DMS 273 (cell line): ENCODE measurements around the gene ASIC5.

Experiments used
- DNase-seq: peaks from one replicate; lab custom pipeline; 2025; ENCODE audit not compliant: unreplicated experiment; lab: John Stamatoyannopoulos, UW

Gene ASIC5

GRCh38 chr4:155881555-155881954 is 15.5 kb upstream of the ASIC5 start:
- no peak for DNase-seq

GRCh38 chr4:155879767-155880166 is 13.7 kb upstream of the ASIC5 start:
- no peak for DNase-seq

DNA sequence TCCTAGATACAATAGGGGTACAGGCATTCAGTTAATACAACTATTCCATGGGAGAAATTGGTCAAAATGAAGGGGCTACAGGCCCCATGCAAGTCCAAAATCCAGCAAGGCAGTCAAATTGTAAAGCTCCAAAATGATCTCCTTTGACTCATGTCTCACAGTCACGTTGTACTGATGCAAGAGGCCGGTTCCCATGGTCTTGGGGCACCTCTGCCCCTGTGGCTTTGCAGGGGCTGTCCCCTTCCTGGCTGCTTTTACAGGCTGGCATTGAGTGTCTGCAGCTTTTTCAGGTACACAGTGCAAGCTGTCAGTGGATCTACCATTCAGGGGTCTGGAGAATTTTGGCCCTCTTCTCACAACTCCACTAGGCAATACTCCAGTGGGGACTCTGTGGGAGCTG is 12.5 kb upstream of the ASIC5 start:
- DNase-seq: no peak

GRCh38 chr4:155877971-155878370 is 11.9 kb upstream of the ASIC5 start:
- DNase-seq: no peak

DNA sequence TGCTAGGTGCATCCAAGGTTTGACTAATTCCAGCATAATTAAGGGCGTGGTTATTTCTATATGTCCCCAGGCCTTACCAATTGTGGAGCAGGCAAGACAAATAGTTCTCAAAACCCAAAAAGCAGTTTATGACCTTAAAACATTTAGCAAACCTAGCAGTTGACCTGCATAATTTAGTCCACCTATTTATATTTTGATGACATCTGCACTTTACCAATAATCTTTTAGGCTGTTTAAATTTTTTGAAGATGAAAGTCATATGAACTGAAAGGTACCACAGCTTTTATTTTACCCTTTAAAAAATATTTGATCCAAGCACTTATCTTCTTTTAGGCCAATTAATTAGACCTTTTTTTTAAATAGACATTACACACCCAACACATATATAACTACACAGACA is 9.8 kb upstream of the ASIC5 start:
- no peak for DNase-seq

DNA sequence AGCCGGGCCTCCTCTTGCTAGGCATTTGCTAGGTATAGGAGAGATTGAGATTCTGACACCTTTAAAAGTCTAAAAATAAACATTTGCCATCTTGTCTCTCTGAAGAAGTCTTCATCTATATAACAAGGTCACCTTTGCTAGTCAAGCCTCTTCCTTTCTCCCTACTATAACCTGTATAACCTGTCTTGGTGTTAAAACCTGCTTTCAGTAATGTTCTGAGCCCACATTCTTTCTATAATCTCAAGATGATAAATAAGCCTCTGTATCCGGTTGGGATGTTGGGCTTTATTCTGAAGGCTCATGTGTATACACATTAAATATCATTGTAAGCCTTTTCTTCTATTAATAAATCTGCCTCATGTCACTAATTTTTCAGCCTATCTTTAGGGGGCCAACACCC is 10.2 kb downstream of the ASIC5 start:
- no peak for DNase-seq

GRCh38 chr4:155854582-155855226 is 11.4 kb downstream of the ASIC5 start:
- DNase-seq: no peak

DNA sequence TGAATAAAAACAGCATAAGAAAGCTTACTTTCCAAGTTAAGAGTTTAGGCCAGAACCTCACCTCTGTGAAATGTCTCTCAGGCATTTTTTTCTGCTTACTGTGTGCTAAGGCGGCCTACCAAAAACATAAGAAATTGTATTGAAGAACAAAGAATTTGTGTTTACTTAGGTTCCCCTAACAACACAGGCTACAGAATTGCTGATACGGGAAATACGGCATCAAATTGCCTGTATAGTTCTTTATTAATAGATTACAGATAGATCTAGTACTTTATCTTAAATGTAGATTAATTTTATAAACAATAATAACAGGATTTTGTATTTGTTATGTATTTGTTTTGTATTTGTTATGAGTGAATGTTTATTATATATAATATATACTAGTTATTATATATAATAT is 12.9 kb downstream of the ASIC5 start:
- no peak for DNase-seq

GRCh38 chr4:155849042-155849441 is 17.0 kb downstream of the ASIC5 start:
- no peak for DNase-seq

DNA sequence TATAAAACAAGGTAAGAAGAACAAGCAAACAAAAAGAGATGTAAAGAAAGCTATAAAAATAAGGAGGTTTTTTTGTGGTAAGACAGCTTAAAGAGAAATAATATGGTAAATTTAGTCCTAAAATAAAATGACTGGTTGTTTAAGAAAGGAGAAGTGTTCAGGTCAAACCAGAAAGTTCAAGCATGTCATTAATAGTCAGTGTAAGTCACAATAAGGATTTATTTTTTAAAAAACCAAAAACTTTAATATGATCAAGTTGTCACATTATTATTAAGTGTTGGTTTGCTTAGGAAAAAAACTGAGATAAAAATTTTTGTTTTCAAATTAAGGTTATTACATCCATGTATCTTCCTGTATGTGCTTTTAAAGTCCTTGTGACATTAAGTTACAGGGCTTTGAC is 19.1 kb downstream of the ASIC5 start:
- no peak for DNase-seq

GRCh38 chr4:155842080-155842479 is 24.0 kb downstream of the ASIC5 start:
- DNase-seq: no peak

DNA sequence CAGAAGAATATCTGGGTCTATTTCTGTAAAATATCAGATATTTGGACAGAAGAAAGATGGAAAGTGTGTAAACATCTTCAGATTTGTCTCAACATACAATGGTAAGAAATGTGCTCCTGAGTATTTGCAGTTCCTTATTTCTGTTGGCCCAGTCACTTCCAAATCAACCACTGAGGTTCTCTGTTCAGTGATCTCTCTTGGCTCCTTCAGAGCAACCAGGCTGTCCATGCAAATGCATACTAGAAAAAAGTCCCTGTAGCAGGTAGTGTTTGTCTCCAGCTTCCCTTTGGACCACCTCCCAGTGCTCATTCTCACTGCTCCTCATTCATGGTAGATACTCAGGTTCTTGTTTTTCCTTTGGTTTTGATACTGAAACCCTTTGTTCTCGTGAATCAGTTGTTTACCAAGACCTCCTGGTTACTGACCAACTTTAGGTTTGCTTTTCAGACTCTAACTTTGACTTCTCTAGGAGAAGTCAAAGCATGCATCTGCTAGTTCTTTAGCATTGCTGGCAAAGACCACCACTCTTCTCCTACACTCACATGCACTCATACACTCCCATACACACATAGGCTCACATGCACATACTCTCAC is 28.8 kb downstream of the ASIC5 start:
- DNase-seq: no peak

DNA sequence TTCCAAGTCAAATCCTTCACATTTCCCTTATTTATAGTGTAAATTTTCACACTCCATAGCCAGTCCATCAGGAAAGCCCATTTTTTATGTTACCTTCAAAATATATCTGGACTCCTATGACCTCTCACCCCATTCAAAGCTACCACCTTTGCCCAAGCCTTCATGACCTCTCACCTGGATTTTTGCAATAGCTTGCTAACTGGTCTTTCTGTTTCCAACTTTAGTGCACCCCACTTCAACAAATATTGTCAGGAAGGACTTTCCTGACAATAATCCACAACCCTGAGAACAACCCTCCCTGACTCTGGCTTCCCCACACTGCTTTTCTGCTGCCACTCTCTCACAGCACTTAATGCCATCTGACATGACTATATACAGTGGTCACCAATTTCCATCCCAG is 33.4 kb downstream of the ASIC5 start:
- no peak for DNase-seq

- no peak for DNase-seq
Measured at GRCh38 chr4:155828628-155829027, 37.4 kb downstream of the ASIC5 start.

DNA sequence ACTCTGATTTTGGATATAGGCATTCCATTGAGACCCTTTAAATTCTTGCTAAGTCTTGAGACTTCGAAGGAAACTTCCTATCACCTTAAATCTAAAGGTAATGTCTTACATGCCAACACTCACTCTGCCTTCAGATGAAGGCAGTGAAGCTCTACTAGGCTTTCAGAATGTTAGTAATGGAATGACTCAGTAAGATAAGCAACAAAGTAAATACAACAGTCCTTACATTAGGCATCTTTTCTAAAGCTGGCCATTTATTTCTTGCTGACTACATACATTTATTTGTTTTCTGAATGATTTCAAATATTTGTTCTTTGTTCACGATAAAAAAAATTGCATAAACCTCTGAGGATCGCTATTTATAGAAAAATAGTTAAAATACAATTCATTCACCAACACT is 43.5 kb downstream of the ASIC5 start:
- no peak for DNase-seq

GRCh38 chr4:155820887-155821518 is 45.1 kb downstream of the ASIC5 start:
- no peak for DNase-seq

DNA sequence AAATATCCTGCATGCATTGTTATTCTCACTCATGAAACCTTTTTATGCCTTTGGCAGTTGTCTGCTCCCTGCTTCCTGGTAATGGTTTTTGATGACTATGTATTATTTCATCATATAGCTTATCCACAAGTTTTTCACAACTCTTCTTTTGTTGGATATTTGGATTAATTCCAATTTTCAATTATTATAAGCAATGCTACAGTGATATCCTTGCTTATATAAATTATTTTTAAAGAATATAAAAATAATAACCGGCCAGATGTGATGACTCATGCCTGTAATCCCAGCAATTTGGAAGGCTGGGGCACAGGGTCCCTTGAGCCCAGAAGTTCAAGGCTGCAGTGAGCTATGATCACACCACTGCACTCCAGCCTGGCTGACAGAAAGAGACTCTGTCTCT is 47.0 kb downstream of the ASIC5 start:
- no peak for DNase-seq

DNA sequence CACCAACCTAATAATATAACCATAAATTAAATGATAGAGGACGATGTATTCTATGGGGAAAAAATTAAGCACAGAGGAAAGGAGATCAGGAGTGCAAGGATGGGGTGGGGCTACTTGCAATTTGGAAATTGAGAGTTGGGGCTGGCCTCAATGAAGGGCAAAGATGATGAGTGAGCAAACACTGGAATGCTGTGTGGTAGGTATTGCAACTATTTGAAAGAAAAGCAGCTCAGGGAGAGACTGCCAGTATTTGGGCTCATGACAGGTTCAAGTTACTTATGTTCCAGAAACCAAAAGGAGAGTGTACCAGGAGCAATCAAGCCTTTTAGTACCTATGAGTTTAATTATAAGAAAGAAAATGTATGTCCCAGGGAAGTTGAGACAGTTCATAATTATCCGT is 47.4 kb downstream of the ASIC5 start:
- no peak for DNase-seq

DNA sequence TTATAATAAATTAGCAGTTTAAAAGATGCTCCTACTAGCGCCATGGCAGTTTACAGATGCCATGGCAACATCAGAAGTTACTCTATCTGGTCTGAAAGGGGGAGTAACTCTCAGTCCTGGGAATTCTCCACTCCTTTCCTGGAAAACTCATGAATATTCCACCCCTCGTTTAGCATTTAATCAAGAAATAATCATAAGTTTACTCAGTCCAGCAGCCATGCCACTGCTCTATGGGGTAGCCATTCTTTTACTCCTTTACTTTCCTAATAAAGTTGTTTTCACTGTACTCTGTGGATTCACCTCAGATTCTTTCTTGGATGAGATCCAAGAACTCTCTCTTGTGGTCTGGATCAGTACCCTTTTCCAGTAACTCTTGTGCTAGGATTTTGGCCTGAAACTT is 55.0 kb downstream of the ASIC5 start:
- no peak for DNase-seq

DNA sequence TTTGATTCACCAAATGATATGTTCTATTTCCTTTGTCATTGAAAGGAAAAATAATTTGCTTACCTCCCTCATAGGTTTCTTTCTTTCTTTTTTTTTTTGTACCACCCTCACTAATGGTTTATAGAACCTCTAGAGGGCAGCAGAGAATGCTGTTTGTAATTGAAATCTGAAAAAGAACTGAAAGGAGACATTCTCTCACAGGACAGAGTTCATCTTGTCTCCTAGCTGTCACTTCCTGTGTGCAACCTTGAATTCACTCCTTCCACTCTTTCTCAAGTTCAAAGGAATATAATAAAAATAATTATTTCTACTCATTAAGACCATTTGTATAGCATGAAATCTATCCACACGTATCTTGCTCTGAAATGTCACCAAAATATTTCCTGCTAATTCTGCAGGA is 56.2 kb downstream of the ASIC5 start:
- peak; percentile 79 for DNase-seq

DNA sequence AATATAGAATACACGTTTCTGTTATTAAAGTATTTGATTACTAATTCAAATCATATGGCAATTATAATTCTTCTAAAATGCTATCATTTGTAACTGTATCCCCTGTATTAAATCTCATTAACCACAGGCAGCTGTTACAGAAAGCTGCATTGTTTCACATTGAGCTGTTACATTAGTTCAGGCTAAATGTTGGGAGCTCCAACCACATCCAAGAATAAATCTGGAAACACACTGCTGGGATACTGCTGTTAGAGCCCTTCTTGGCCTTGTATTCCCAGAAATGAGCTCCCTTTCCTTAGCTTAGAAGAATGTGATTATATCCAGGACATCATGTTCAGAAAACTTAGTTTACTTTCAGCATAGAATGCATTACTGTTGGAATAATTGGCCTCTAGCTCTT is 59.1 kb downstream of the ASIC5 start:
- no peak for DNase-seq

DNA sequence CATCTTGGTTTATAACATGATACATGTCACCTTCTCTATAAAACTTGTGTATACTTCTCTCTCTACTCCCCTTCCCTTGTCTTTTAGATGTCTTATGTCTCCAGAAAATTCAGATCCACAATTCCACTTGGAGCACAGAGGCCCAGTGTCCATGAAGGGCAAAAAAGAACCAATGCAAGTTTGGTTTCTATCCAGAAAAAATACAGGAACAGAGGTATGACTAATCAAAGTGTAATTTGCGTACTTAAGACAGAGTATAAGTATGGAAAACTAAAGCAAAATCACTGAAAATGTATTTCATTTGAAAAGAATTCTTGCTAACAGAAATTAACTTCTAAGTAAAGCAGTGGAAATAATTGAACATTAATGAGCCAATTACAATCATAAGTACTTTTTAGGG is 61.1 kb downstream of the ASIC5 start:
- DNase-seq: no peak
